ENCODE measurements around the gene NEUROG1.

The NEUROG1 gene

DNA sequence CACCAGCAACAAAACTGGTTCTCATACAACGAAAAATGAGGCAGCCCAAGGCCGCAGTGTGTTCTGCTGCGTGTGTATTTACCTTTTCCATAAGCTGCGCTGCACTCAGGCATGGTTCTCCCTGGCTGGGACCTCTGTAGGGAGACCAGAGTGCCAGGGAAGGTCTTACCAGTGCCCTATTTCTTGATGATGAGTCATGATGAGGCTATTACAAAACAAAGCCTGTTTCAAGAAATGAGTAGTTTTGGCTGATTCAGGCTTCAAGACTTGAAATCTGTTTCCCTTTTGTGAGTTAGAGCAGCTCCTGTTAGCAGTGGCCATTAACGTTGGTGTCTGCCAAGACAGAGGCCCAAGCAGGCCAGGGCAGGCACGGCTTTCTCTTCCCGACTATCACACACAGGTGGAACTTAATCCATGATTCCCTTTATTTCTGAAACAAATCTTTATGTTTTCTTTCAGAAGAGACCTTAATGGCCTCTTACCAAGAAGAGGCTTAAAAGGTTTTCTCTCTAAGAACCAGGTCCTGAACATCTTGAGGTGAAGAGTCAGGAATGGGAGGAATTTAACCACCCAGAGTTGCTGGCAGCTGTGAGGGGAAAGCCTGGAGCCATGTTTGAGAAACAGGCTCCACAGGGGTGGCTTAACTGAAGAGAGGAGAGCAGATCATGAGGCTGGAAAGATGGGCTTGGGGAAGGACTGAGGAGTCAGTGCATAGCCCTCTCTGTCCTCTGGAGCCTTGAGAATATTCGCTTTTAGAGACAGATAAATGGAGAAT is 42.2 kb downstream of the NEUROG1 start (continued):
- TF ChIP-seq, protein P1, sequence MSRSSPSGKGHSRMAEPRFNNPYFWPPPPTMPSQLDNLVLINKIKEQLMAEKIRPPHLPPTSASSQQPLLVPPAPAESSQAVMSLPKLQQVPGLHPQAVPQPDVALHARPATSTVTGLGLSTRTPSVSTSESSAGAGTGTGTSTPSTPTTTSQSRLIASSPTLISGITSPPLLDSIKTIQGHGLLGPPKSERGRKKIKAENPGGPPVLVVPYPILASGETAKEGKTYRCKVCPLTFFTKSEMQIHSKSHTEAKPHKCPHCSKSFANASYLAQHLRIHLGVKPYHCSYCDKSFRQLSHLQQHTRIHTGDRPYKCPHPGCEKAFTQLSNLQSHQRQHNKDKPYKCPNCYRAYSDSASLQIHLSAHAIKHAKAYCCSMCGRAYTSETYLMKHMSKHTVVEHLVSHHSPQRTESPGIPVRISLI (tag by site-specific recombination; IDR thresholded peaks at IDR 0.05), result no peak
- no peak for TF ChIP-seq ZEB2 (tag by site-specific recombination; IDR thresholded peaks at IDR 0.05)
- peak; percentile 74; the same call in 1 of the 2 replicates for TF ChIP-seq ZNF660 (tag by site-specific recombination; IDR thresholded peaks at IDR 0.05)
- no peak for TF ChIP-seq ZFP37 (tag by site-specific recombination; IDR thresholded peaks at IDR 0.05)
- no peak for TF ChIP-seq ZNF768 (tag by site-specific recombination; IDR thresholded peaks at IDR 0.05)
- no peak for TF ChIP-seq HOXA7 (CRISPR knock-in tag; IDR thresholded peaks at IDR 0.05; ENCODE audit: borderline replicate concordance)
- no peak for TF ChIP-seq ZFP69B (tag by site-specific recombination; IDR thresholded peaks at IDR 0.05)

DNA sequence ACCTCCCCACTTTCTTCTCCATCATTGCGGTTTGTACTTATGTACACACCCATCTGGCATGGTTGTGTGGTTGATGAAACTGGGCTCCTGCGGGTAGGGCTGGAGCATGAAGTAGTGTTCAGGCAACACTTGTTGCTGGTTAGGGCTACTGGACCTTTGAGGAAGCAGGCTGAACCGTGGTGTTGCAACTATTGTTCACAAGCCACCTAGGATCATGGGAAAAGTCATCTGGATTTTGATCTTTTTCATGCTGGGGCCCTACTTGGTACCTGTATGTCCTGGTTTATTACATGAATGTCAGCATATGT is 43.5 kb downstream of the NEUROG1 start:
- ChIA-PET CTCF (interaction anchor here (1.1 to 3.9 kb wide), 6 partner anchors 26 to 74 kb away, joined by 3 to 24 read pairs (median 4); no protein-coding TSS in a partner anchor), POLR2A (no interaction called here)
- Histone ChIP-seq H3K4me1 (ENCODE audit: control insufficient read depth, insufficient read depth, low read length) (peaks cover 18% of the 10 kb centered on the region), H3K9me3 (ENCODE audit: control insufficient read depth, insufficient read depth, low read depth, low read length) (no peaks in the 10 kb centered on the region), H3K36me3 (ENCODE audit: control insufficient read depth in 2 of 2, insufficient read depth in 1 of 2, low read length in 2 of 2) (no peaks in the 10 kb centered on the region), H3K4me3 (ENCODE audit: low read depth, low read length) (no peak overlapping the region), H3K27ac (ENCODE audit: extremely low read depth, low read depth, low read length) (peak overlapping the region; percentile 1; the same call in 1 of the 2 replicates)
- TF ChIP-seq ZBTB20 (tag by site-specific recombination; IDR thresholded peaks at IDR 0.05) (no peak), SCRT2 (tag by site-specific recombination; IDR thresholded peaks at IDR 0.05) (peak; percentile 95), SCRT1 (tag by site-specific recombination; IDR thresholded peaks at IDR 0.05; ENCODE audit: borderline replicate concordance) (0 out of 2 replicates have a peak, but pooled peaks have one; percentile 53)
- TF ChIP-seq, protein P2, sequence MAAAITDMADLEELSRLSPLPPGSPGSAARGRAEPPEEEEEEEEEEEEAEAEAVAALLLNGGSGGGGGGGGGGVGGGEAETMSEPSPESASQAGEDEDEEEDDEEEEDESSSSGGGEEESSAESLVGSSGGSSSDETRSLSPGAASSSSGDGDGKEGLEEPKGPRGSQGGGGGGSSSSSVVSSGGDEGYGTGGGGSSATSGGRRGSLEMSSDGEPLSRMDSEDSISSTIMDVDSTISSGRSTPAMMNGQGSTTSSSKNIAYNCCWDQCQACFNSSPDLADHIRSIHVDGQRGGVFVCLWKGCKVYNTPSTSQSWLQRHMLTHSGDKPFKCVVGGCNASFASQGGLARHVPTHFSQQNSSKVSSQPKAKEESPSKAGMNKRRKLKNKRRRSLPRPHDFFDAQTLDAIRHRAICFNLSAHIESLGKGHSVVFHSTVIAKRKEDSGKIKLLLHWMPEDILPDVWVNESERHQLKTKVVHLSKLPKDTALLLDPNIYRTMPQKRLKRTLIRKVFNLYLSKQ (tag by site-specific recombination; IDR thresholded peaks at IDR 0.05; ENCODE audit: borderline replicate concordance), result no peak

DNA sequence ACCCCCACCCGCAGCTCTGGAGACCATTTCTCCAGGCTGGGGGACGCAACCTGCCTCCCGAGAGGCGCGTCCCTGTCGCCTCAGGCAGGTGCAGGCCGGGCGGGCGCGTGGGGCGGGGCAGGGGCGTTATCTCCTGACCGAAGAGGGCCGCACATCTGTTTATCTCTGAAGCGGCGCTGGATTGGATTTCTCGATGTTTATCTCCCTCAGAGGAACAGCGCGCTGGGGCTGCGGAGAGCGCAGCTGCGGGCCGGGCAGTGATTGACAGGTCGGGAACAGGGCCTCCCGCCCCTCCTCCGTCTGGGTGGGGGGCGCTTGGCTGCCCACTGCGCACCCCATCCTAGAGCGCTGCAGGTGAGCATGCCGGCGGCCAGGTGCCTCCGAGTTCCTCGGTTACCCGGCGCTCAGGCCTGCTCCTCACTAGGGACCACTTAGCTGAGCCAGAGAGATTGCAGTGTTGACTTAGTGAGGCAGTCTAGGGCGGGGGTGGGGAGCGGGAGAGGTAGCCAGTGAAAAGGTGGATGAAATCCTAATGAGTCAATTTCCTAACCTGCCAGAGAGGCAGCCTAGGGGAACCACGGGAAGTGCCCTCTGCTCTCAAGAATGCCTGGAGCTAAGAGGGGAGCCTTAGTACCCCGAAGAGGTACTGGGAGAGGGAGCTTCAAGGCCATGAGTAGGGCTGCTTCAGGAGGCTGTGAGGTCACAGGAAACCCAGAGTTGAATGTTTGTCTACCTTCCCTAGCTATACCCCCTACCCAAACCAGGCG is 44.0 kb downstream of the NEUROG1 start:
- no peaks in the 10 kb centered on the region for H3K9me3 ChIP-seq (ENCODE audit: control insufficient read depth, insufficient read depth, low read depth, low read length)
- ChIA-PET CTCF (interaction anchor here (0.6 to 3.9 kb wide), 8 partner anchors 26 to 74 kb away, joined by 3 to 24 read pairs (median 4); no protein-coding TSS in a partner anchor), POLR2A (no interaction called here)
- peaks cover 18% of the 10 kb centered on the region for H3K4me1 ChIP-seq (ENCODE audit: control insufficient read depth, insufficient read depth, low read length)
- peak overlapping the region; percentile 1; the same call in 1 of the 2 replicates for H3K27ac ChIP-seq (ENCODE audit: extremely low read depth, low read depth, low read length)
- H3K4me3 ChIP-seq (ENCODE audit: low read depth, low read length), result no peak overlapping the region
- no peaks in the 10 kb centered on the region for H3K36me3 ChIP-seq (ENCODE audit: control insufficient read depth in 2 of 2, insufficient read depth in 1 of 2, low read length in 2 of 2)
- no peak for TF ChIP-seq ZNF677 (tag by site-specific recombination; IDR thresholded peaks at IDR 0.05)
- TF ChIP-seq ZNF274 (IDR thresholded peaks at IDR 0.05; ENCODE audit: low read length), result no peak
- TF ChIP-seq ZNF274 (tag by site-specific recombination; IDR thresholded peaks at IDR 0.05; ENCODE audit: borderline replicate concordance), result no peak
- no peak for TF ChIP-seq KLF7 (tag by site-specific recombination; IDR thresholded peaks at IDR 0.05; ENCODE audit: borderline replicate concordance)
- peak; percentile 55 for TF ChIP-seq GLIS2 (tag by site-specific recombination; IDR thresholded peaks at IDR 0.05)
- no peak for TF ChIP-seq ZFP3 (tag by site-specific recombination; IDR thresholded peaks at IDR 0.05; ENCODE audit: low read depth)
- TF ChIP-seq KLF16 (tag by site-specific recombination; IDR thresholded peaks at IDR 0.05), result peak; percentile 41; the same call in 1 of the 2 replicates
- TF ChIP-seq, protein P3, sequence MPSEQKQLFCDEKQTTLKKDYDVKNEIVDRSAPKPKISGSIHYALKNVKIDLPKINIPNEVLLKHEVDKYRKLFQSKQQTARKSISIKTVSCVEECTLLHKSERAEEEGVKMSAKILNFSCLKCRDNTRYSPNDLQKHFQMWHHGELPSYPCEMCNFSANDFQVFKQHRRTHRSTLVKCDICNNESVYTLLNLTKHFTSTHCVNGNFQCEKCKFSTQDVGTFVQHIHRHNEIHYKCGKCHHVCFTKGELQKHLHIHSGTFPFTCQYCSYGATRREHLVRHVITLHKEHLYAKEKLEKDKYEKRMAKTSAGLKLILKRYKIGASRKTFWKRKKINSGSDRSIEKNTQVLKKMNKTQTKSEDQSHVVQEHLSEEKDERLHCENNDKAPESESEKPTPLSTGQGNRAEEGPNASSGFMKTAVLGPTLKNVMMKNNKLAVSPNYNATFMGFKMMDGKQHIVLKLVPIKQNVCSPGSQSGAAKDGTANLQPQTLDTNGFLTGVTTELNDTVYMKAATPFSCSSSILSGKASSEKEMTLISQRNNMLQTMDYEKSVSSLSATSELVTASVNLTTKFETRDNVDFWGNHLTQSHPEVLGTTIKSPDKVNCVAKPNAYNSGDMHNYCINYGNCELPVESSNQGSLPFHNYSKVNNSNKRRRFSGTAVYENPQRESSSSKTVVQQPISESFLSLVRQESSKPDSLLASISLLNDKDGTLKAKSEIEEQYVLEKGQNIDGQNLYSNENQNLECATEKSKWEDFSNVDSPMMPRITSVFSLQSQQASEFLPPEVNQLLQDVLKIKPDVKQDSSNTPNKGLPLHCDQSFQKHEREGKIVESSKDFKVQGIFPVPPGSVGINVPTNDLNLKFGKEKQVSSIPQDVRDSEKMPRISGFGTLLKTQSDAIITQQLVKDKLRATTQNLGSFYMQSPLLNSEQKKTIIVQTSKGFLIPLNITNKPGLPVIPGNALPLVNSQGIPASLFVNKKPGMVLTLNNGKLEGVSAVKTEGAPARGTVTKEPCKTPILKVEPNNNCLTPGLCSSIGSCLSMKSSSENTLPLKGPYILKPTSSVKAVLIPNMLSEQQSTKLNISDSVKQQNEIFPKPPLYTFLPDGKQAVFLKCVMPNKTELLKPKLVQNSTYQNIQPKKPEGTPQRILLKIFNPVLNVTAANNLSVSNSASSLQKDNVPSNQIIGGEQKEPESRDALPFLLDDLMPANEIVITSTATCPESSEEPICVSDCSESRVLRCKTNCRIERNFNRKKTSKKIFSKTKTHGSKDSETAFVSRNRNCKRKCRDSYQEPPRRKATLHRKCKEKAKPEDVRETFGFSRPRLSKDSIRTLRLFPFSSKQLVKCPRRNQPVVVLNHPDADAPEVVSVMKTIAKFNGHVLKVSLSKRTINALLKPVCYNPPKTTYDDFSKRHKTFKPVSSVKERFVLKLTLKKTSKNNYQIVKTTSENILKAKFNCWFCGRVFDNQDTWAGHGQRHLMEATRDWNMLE (tag by site-specific recombination; conservative IDR thresholded peaks at IDR 0.05; ENCODE audit: low read depth), result no peak
- TF ChIP-seq ZNF629 (tag by site-specific recombination; IDR thresholded peaks at IDR 0.05), result no peak

Data from HEK293 (cell line).